ENCODE results near the gene CD209.

The CD209 gene

DNA sequence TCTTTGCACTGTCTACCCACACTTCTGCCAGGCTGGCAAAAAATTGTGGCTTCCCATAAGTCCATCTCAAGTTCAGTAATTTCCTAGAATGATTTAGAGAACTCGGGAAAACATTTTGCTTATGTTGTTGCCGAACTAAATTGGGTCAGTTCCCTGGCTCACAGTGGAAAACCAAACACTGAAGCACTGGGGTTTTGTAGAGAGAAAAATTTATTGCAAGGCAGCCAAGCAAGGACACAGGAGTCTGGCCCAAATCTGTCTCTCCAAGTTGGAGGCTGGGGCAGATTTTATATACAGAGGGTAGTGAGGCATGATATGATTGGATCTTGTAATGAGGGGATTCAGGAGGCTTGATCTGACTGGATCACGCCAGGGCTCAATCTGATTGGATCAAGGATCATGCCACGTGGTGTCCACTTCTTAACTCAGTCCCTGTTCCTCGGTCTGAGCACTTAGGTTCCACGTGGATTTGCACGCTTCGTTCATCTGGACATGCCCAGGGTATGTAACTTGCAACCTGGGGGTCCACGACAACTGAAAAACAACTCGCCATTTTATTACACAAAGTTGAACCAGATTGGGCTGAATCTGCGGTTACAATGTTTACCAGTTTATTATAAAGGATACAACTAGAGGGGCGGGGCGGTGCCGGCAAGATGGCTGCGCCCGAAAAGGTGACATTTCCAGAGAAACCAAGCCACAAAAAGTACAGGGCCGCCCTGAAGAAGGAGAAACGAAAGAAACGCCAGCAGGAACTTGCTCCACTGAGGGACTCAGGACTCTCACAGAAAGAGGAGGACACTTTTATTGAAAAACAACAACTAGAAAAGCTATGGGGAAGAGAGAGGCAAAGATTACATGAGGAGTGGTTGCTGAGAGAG lies 7.3 kb downstream of the CD209 start:
- no peak for DNase-seq (ENCODE audit: low read depth in 1 of 2, low spot score in 1 of 2)

GRCh38 chr19:7739211-7739755 lies 8.1 kb downstream of the CD209 start:
- no peak for DNase-seq (ENCODE audit: low read depth in 1 of 2, low spot score in 1 of 2)

- no peak for DNase-seq (ENCODE audit: low read depth in 1 of 2, low spot score in 1 of 2)
Measured at GRCh38 chr19:7738023-7738422, 9.3 kb downstream of the CD209 start.

GRCh38 chr19:7737215-7737614 lies 10.1 kb downstream of the CD209 start:
- DNase-seq (ENCODE audit: low read depth in 1 of 2, low spot score in 1 of 2) = no peak

- DNase-seq (ENCODE audit: low read depth in 1 of 2, low spot score in 1 of 2) = no peak
Measured at GRCh38 chr19:7736148-7736547, 11.2 kb downstream of the CD209 start.

DNA sequence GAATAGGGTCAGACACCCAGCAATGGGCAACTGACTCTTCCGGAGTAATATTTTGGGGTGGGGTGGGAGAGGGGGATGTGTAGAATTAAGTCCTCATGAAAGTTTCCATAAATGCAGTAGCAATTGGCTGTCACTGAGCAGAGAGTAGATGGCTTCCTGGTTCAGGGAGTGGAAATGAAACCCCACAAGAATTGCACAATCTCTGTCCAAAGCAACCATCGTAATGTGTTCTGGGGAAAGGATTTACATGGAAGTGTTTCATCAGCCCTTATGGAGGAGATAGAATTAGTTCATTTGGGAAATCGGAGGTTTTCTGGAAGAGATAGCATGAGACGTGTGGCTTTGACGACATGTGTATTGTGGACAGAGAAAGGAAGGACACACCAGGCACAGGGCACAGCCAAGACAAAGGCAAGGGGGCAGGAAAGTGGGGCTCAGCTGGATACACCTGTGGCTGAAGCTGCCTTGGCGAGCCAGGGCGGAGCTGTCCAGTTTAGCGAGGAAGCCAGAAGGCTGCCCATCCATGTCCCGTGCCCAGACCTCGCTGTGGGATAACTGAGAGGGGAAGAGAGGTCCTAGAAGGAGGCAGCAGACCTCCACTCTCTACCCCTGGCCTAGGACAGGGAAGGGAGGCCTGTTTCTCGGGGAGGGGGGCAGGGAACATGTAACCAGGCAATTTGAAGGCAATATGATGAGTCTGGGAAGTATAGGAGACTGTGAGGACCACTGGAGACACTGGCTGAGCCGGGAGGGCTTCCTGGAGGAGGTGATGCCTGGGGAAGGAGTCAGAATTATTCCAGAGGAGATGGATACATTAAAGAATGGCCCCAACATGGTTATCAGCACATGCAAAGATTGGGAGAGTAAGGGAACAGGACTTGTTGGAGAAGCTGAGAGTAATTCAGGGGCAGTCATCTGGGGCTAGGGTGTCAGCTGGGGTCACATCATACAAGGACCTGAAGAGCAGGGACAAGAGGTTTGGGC lies 12.8 kb downstream of the CD209 start:
- DNase-seq (ENCODE audit: low read depth in 1 of 2, low spot score in 1 of 2) = no peak

GRCh38 chr19:7733376-7733775 lies 14.0 kb downstream of the CD209 start:
- DNase-seq (ENCODE audit: low read depth in 1 of 2, low spot score in 1 of 2) = no peak

- DNase-seq (ENCODE audit: low read depth in 1 of 2, low spot score in 1 of 2) = no peak
Measured at GRCh38 chr19:7732045-7732444, 15.3 kb downstream of the CD209 start, which contains the start of gene CLEC4G. TSS of gene CLEC4G (minus strand) at chr19:7732110. CDS start at chr19:7732102, 8 bp downstream.

- no peak for DNase-seq (ENCODE audit: low read depth in 1 of 2, low spot score in 1 of 2)
Measured at GRCh38 chr19:7731615-7732014, 15.7 kb downstream of the CD209 start.

- DNase-seq (ENCODE audit: low read depth in 1 of 2, low spot score in 1 of 2) = no peak
Measured at GRCh38 chr19:7731218-7731595, 16.1 kb downstream of the CD209 start.

- DNase-seq (ENCODE audit: low read depth in 1 of 2, low spot score in 1 of 2) = no peak
Measured at GRCh38 chr19:7730286-7731217, 16.8 kb downstream of the CD209 start.

- DNase-seq (ENCODE audit: low read depth in 1 of 2, low spot score in 1 of 2) = no peak
Measured at GRCh38 chr19:7729831-7730285, 17.5 kb downstream of the CD209 start.

DNA sequence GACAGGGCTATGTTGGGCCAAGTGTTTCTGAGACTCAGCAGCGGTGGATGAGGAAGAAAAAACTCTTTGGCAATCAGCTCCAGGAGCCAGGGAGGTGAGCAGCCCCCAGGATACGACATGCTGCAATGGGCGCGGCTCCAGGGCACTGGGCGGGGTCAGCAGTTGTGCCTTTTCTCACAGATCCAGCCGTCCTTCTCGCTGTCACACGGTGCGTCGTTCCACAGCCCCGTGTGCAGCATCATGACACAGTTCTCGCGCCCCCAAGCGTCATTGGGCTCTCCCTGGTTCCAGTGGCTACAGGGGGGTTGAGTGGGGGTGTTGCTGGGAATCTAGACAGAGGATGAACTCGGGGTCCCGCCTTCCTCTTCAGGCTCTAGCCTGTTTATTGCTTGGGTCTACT lies 18.1 kb downstream of the CD209 start:
- DNase-seq (ENCODE audit: low read depth in 1 of 2, low spot score in 1 of 2) = no peak

DNA sequence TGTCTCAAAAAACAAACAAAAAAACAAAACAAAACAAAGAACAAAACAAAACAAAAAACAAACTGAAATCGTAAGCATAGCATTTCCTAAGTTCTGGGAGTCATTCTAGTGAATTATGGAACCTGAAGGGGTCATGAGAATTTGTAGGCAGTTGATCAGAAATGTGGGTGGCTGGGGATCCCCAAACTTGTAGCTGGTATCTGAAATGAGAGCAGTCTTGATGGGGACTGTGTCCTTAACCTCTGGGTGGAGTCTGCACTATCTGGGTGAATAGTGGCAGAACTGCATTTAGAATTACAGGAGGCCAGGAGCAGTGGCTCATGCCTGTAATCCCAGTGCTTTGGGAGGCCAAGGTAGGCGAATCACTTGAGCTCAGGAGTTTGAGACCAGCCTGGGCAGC lies 21.5 kb downstream of the CD209 start:
- no peak for DNase-seq (ENCODE audit: low read depth in 1 of 2, low spot score in 1 of 2)

- no peak for DNase-seq (ENCODE audit: low read depth in 1 of 2, low spot score in 1 of 2)
Measured at GRCh38 chr19:7722231-7722651, 25.1 kb downstream of the CD209 start.

DNA sequence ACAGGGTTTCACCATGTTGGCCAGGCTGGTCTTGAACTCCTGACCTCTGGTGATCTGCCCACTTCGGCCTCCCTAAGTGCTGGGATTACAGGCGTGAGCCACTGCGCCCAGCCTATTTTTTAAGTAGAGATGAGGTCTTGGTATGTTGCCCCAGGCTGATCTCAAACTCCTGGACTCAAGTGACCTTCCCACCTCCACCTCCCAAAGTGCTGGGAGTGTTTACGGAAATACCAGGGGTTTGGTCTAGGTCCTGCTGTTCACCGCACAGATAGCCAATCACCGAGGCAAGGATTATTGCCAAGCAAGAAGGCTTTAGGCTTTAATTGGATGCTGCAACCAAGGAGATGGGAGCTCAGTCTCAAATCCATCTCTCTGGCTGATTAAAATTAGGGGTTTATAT lies 27.0 kb downstream of the CD209 start:
- DNase-seq (ENCODE audit: low read depth in 1 of 2, low spot score in 1 of 2) = no peak

DNA sequence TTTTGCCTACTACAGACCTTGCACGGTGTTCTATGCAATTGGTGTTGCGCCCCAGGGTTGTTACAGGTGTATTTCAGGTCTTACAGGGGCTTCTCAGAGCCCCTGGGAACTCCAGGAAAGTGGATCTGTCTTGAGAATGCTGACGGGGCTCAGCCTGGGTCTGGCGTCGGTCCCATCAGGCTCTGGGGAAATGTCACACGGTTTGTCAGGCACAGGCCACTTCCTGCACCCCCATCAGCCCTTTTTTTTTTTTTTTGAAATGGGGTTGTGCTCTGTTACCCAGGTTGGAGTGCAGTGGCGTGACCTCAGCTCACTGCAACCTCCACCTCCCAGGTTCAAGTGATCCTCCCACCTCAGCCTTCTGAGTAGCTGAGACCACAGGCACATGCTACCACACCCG lies 28.7 kb downstream of the CD209 start:
- no peak for DNase-seq (ENCODE audit: low read depth in 1 of 2, low spot score in 1 of 2)

DNA sequence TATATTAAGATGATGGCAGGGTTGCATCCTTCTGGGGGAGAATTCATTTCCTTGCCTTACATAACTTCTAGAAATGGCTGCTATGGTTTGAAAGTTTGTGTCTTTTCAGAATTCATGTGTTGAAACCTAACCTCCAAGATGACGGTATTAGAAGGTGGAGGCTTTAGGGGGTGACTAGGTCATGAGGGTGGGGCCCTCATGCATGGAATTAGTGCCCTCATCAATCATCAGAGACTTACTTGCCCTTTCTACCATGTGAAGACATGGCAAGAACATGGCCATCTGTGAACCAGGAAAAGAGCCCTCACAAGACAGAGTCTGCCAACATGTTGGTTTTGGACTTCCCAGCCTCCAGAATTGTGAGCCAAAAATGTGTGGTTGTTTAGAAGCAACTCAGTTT lies 30.6 kb downstream of the CD209 start:
- no peak for DNase-seq (ENCODE audit: low read depth in 1 of 2, low spot score in 1 of 2)

- no peak for DNase-seq (ENCODE audit: low read depth in 1 of 2, low spot score in 1 of 2)
Measured at GRCh38 chr19:7715671-7716070, 31.7 kb downstream of the CD209 start.

GRCh38 chr19:7710616-7711015 lies 36.7 kb downstream of the CD209 start:
- DNase-seq (ENCODE audit: low read depth in 1 of 2, low spot score in 1 of 2) = no peak
